ENCODE results near the gene LRMDA. TPM values are rescaled to one million over a fixed set of nuclear protein-coding genes. Genes with fewer than 3 reads are reported as not detected.

The LRMDA gene
- total and polyA plus RNA-seq, 2 of the 8 experiments (the other 6 are each of a cell fraction or from before 2014, with no cell fraction given): 0.86 to 2.8 TPM

GRCh38 chr10:76415554-76415953 lies 984.1 kb downstream of the LRMDA start (continued):
- no peak for TF ChIP-seq GABPA (IDR thresholded peaks at IDR 0.05; ENCODE audit: borderline replicate concordance, insufficient read depth, low read length)
- TF ChIP-seq SP1 (IDR thresholded peaks at IDR 0.05; ENCODE audit: low read depth, low read length): no peak
- no peak for TF ChIP-seq NANOG (IDR thresholded peaks at IDR 0.05; ENCODE audit: insufficient read depth, low read depth, low read length, poor library complexity, severe bottlenecking)
- no peak for TF ChIP-seq NRF1 (IDR thresholded peaks at IDR 0.05; ENCODE audit: low read depth, low read length)
